Ovary (tissue), 9 donors: Measurements from ENCODE around the gene ARHGEF4. TPM values are rescaled to one million over a fixed set of nuclear protein-coding genes. Genes with fewer than 3 reads are reported as not detected.

ENCODE experiments used
- DNase-seq, 5 donors: peaks; one replicate each; pipeline ENCODE4 v3.0.0-alpha.2; 2019 to 2020
- H3K27ac ChIP-seq, 2 donors: fragments of 200-600 bp; one replicate each; pipeline versions ENCODE4 v1.5.1 to v1.8.0; 2019 to 2022
- H3K27me3 ChIP-seq: fragments of 200-600 bp; one replicate; pipeline ENCODE4 v1.8.0; 2022
- H3K36me3 ChIP-seq: fragments of 200-600 bp; sonication (generic); one replicate; pipeline ENCODE4 v1.5.1; 2019
- H3K4me1 ChIP-seq: one replicate; pipeline ENCODE4 v1.8.1; 2013; ENCODE audit warnings: mild to moderate bottlenecking, moderate library complexity; ENCODE audit not compliant: insufficient read depth
- H3K4me3 ChIP-seq: fragments of 200-600 bp; sonication (generic); one replicate; pipeline ENCODE4 v1.5.1; 2017
- H3K9me3 ChIP-seq, 2 donors: fragments of 200-600 bp in 1 of 2; sonication (generic) in 1 of 2; one replicate each; pipeline versions ENCODE4 v1.5.1 to v1.8.1; 2013 to 2019; ENCODE audit warnings: mild to moderate bottlenecking in 1 of 2, moderate library complexity in 1 of 2
- CTCF ChIP-seq, 3 donors: fragments of 450-650 bp in 2 of 3; fragments of 200-600 bp in 1 of 3; IDR thresholded peaks; one replicate each; pipeline versions ENCODE4 v1.5.1 to v1.8.0; 2016 to 2022; ENCODE audit warnings: antibody characterized with exemption in 3 of 3, mild to moderate bottlenecking in 1 of 3
- EP300 ChIP-seq: sonication (generic); formaldehyde crosslinking; IDR thresholded peaks from one replicate; pipeline ENCODE4 v1.6.1; 2017; ENCODE audit warnings: antibody characterized with exemption
- POLR2A ChIP-seq: fragments of 450-650 bp; IDR thresholded peaks from one replicate; pipeline ENCODE4 v1.6.1; 2017; ENCODE audit warnings: antibody characterized with exemption, mild to moderate bottlenecking, moderate library complexity
- WGBS, 3 donors: extraction: QIAGEN DNeasy Blood & Tissue Kit in 1 of 3; methylation state at CpG; one replicate each; pipeline versions ENCODE4 v1.1.5 to v1.1.7; 2013 to 2017; 5-methylcytosine and 5-hydroxymethylcytosine counted together
- intact Hi-C, 4 donors: fragments of 100-400 bp; cut with DNase I; formaldehyde crosslinking; loops; one replicate each; pipeline versions ENCODE4 v1.11.0 to v1.15.1; 2022 to 2023
- polyA plus RNA-seq, 2 donors: library from polyadenylated mRNA; stranded (reverse); fragments of 200-250 nt in 1 of 2; fragments of 350-450 nt in 1 of 2; fragmentation: Illumina TruSeq in 1 of 2; extraction: RNeasy Lipid Tissue Mini Kit (QIAGEN cat#74804) in 1 of 2; gene quantifications; one replicate each; pipeline ENCODE4 v1.2.3, GENCODE V29; 2013 to 2014
- total RNA-seq, 7 donors: library from RNA; depleted of rRNA in 2 of 7; stranded (reverse); fragments of >200 nt in 2 of 7; fragmentation: NEBNext Ultra II Directional in 3 of 7; extraction: Animal tissue kit (Norgen Biotek cat#: 25700) in 3 of 7; gene quantifications; one replicate each; pipeline versions ENCODE4 v1.1.0 to v1.2.4, GENCODE V29; 2016 to 2023
- donor health status: DM: no; HTN: no; CAD: no; lungs with moderate emphysema.
- donor health status: DM: no; HTN: no; CAD: no.
- donor health status: Bipolar disorder and iron deficiency.
- donor health status: DM: yes; HTN: yes; CAD: no.
- donor health status: DM: no; HTN: no; CAD: no.
- donor health status: DM: yes; HTN: yes; CAD: no.

ARHGEF4 gene
- total and polyA plus RNA-seq, 9 donors = 8.6 to 27.4 (median 18.0) TPM

- Histone ChIP-seq H3K4me1 (no peaks in the 10 kb centered on the region), H3K27me3 (no peaks in the 10 kb centered on the region), H3K27ac (no peak overlapping the region), H3K9me3 (no peaks in the 10 kb centered on the region), H3K36me3 (no peaks in the 10 kb centered on the region), H3K4me3 (no peak overlapping the region)
- intact Hi-C loops = no loop called here
- DNase-seq = no peak
- TF ChIP-seq CTCF (IDR thresholded peaks at IDR 0.05) = no peak
- TF ChIP-seq POLR2A = no peak
- TF ChIP-seq EP300 = no peak
- WGBS, 3 donors = 81 to 83% (median 82%) methylated on average over 11 to 12 of the region's 12 CpGs
Measured at GRCh38 chr2:130846233-130846632, 9.5 kb downstream of the ARHGEF4 start.

GRCh38 chr2:130846686-130847375 lies 10.1 kb downstream of the ARHGEF4 start:
- no peak for DNase-seq
- Histone ChIP-seq H3K27ac (no peak overlapping the region), H3K9me3 (no peaks in the 10 kb centered on the region), H3K4me3 (no peak overlapping the region), H3K4me1 (no peaks in the 10 kb centered on the region), H3K36me3 (no peaks in the 10 kb centered on the region), H3K27me3 (no peaks in the 10 kb centered on the region)
- intact Hi-C loops = no loop called here
- WGBS, 3 donors = 81 to 86% (median 83%) methylated on average over 18 of the region's 18 CpGs
- TF ChIP-seq EP300 (no peak), POLR2A (no peak), CTCF (IDR thresholded peaks at IDR 0.05) (no peak)

GRCh38 chr2:130847776-130848525 lies 11.2 kb downstream of the ARHGEF4 start:
- Histone ChIP-seq H3K27ac (no peak overlapping the region), H3K9me3 (no peaks in the 10 kb centered on the region), H3K36me3 (no peaks in the 10 kb centered on the region), H3K27me3 (no peaks in the 10 kb centered on the region), H3K4me3 (no peak overlapping the region), H3K4me1 (no peaks in the 10 kb centered on the region)
- intact Hi-C loops = no loop called here
- 72 to 82% (median 78%) methylated on average over 7 to 19 of the region's 19 CpGs for WGBS, 3 donors
- TF ChIP-seq POLR2A (no peak), EP300 (no peak), CTCF (IDR thresholded peaks at IDR 0.05) (no peak)
- no peak for DNase-seq

- 78 to 81% (median 79%) methylated on average over 12 of the region's 12 CpGs for WGBS, 3 donors
- no peak overlapping the region for H3K4me3 ChIP-seq
- H3K9me3 ChIP-seq = no peaks in the 10 kb centered on the region
- intact Hi-C loops = no loop called here
- TF ChIP-seq CTCF (IDR thresholded peaks at IDR 0.05) (no peak), EP300 (no peak), POLR2A (no peak)
- no peak for DNase-seq
- H3K27me3 ChIP-seq = no peaks in the 10 kb centered on the region
- no peaks in the 10 kb centered on the region for H3K36me3 ChIP-seq
- no peak overlapping the region for H3K27ac ChIP-seq
- no peaks in the 10 kb centered on the region for H3K4me1 ChIP-seq
Measured at GRCh38 chr2:130848526-130849210, 12.0 kb downstream of the ARHGEF4 start.
